SK-N-SH treated with all-trans-retinoic acid at 6 μM for 48 hours (cell line): ENCODE data around the gene DCBLD2.
A peak's percentile ranks its signal among the peaks of the same experiment; 100 is the strongest.

Experiments
- ATAC-seq: fragments of 200-7000 bp; cut with Tn5 transposase; 3 replicates; pipeline ENCODE4 v1.9.1; 2020; ENCODE audit warnings: mild to moderate bottlenecking, moderate library complexity
- ARNTL ChIP-seq: fragments of 450-650 bp; formaldehyde crosslinking; IDR thresholded peaks from 2 replicates; pipeline ENCODE4 v1.5.0; 2020; ENCODE audit warnings: low read depth, mild to moderate bottlenecking, moderate library complexity, borderline replicate concordance
- BACH2 ChIP-seq: fragments of 250-450 bp; sonication (Bioruptor Pico); IDR thresholded peaks from 2 replicates; pipeline ENCODE4 v1.9.0; 2021; ENCODE audit warnings: mild to moderate bottlenecking, borderline replicate concordance
- CREB5 ChIP-seq: fragments of 250-450 bp; sonication (Bioruptor Pico); IDR thresholded peaks from 2 replicates; pipeline ENCODE4 v1.5.1; 2020; ENCODE audit warnings: low read depth, mild to moderate bottlenecking, moderate library complexity
- CSDC2 ChIP-seq: fragments of 250-450 bp; sonication (Bioruptor Pico); IDR thresholded peaks from 2 replicates; pipeline ENCODE4 v1.5.0; 2020; ENCODE audit warnings: mild to moderate bottlenecking, moderate library complexity
- CSRNP3 ChIP-seq: fragments of 250-450 bp; sonication (Bioruptor Pico); IDR thresholded peaks from 2 replicates; pipeline ENCODE4 v1.5.1; 2021; ENCODE audit warnings: mild to moderate bottlenecking, moderate library complexity
- ESRRG ChIP-seq: fragments of 250-450 bp; sonication (Bioruptor Pico); IDR thresholded peaks from 2 replicates; pipeline ENCODE4 v1.6.1; 2021; ENCODE audit warnings: mild to moderate bottlenecking
- GLIS3 ChIP-seq: fragments of 250-450 bp; sonication (Bioruptor Pico); IDR thresholded peaks from 2 replicates; pipeline ENCODE4 v1.5.0; 2020; ENCODE audit warnings: mild to moderate bottlenecking, moderate library complexity
- ISL1 ChIP-seq: fragments of 250-450 bp; sonication (Bioruptor Pico); IDR thresholded peaks from 2 replicates; pipeline ENCODE4 v2.1.2; 2022; ENCODE audit warnings: mild to moderate bottlenecking, moderate library complexity
- OSR1 ChIP-seq: fragments of 250-450 bp; sonication (Bioruptor Pico); IDR thresholded peaks from 2 replicates; pipeline ENCODE4 v1.8.0; 2022; ENCODE audit warnings: moderate library complexity, mild to moderate bottlenecking, inconsistent platforms
- PATZ1 ChIP-seq: fragments of 250-450 bp; sonication (Bioruptor Pico); IDR thresholded peaks from 2 replicates; pipeline ENCODE4 v1.8.0; 2020; ENCODE audit warnings: mild to moderate bottlenecking, moderate library complexity, borderline replicate concordance
- POU6F1 ChIP-seq: fragments of 250-450 bp; sonication (Bioruptor Pico); IDR thresholded peaks from 2 replicates; pipeline ENCODE4 v1.8.0; 2021; ENCODE audit warnings: low read depth, mild to moderate bottlenecking, moderate library complexity, borderline replicate concordance
- PPARA ChIP-seq: fragments of 250-450 bp; sonication (Bioruptor Pico); IDR thresholded peaks from 2 replicates; pipeline ENCODE4 v1.5.0; 2020; ENCODE audit warnings: mild to moderate bottlenecking, borderline replicate concordance
- RARB ChIP-seq: fragments of 250-450 bp; sonication (Bioruptor Pico); IDR thresholded peaks from 2 replicates; pipeline ENCODE4 v1.8.0; 2021; ENCODE audit warnings: mild to moderate bottlenecking, moderate library complexity
- SNAI2 ChIP-seq: fragments of 250-450 bp; sonication (Bioruptor Pico); IDR thresholded peaks from 2 replicates; pipeline ENCODE4 v1.5.0; 2020; ENCODE audit warnings: mild to moderate bottlenecking, moderate library complexity
- TCF4 ChIP-seq: fragments of 250-450 bp; sonication (Bioruptor Pico); IDR thresholded peaks from 2 replicates; pipeline ENCODE4 v1.8.0; 2021; ENCODE audit warnings: mild to moderate bottlenecking, moderate library complexity, borderline replicate concordance
- TOX ChIP-seq: fragments of 250-450 bp; sonication (Bioruptor Pico); IDR thresholded peaks from 2 replicates; pipeline ENCODE4 v1.8.0; 2021; ENCODE audit warnings: mild to moderate bottlenecking, moderate library complexity, borderline replicate concordance
- TSHZ2 ChIP-seq: fragments of 250-450 bp; sonication (Bioruptor Pico); IDR thresholded peaks from 2 replicates; pipeline ENCODE4 v1.5.0; 2020; ENCODE audit warnings: mild to moderate bottlenecking, moderate library complexity
- ZC3H10 ChIP-seq: fragments of 250-450 bp; sonication (Bioruptor Pico); IDR thresholded peaks from 2 replicates; pipeline ENCODE4 v1.5.1; 2021; ENCODE audit warnings: mild to moderate bottlenecking, moderate library complexity
- ZFP3 ChIP-seq: fragments of 250-450 bp; sonication (Bioruptor Pico); IDR thresholded peaks from 2 replicates; pipeline ENCODE4 v1.5.0; 2020; ENCODE audit warnings: mild to moderate bottlenecking, moderate library complexity
- ZFP30 ChIP-seq: fragments of 450-650 bp; formaldehyde crosslinking; IDR thresholded peaks from 2 replicates; pipeline ENCODE4 v1.5.0; 2022; ENCODE audit warnings: mild to moderate bottlenecking, moderate library complexity
- ZNF70 ChIP-seq: fragments of 450-650 bp; formaldehyde crosslinking; IDR thresholded peaks from 2 replicates; pipeline ENCODE4 v1.5.0; 2020; ENCODE audit warnings: mild to moderate bottlenecking, moderate library complexity
- ZNF8 ChIP-seq: fragments of 450-650 bp; formaldehyde crosslinking; IDR thresholded peaks from 2 replicates; pipeline ENCODE4 v1.5.0; 2020; ENCODE audit warnings: mild to moderate bottlenecking, moderate library complexity

The DCBLD2 gene

GRCh38 chr3:98782824-98783500 lies 118.5 kb downstream of the DCBLD2 start:
- TF ChIP-seq TOX (CRISPR knock-in tag) = no peak
- no peak for TF ChIP-seq CSDC2 (CRISPR knock-in tag)
- no peak for TF ChIP-seq PPARA (CRISPR knock-in tag)
- no peak for TF ChIP-seq CREB5
- TF ChIP-seq ZNF70 (CRISPR knock-in tag) = no peak
- no peak for TF ChIP-seq ARNTL (CRISPR knock-in tag)
- no peak for TF ChIP-seq ZC3H10
- ATAC-seq = no peak

- no peak for ATAC-seq
- TF ChIP-seq TCF4 (CRISPR knock-in tag) (no peak), PPARA (CRISPR knock-in tag) (no peak), ARNTL (CRISPR knock-in tag) (no peak), BACH2 (CRISPR knock-in tag) (no peak), PATZ1 (CRISPR knock-in tag) (no peak), ESRRG (no peak), CSRNP3 (CRISPR knock-in tag) (no peak), ZNF70 (CRISPR knock-in tag) (no peak), ZC3H10 (no peak), ZFP30 (no peak), TOX (CRISPR knock-in tag) (no peak), TSHZ2 (no peak), RARB (CRISPR knock-in tag) (no peak), ZFP3 (CRISPR knock-in tag) (no peak), POU6F1 (CRISPR knock-in tag) (no peak), GLIS3 (CRISPR knock-in tag) (no peak), OSR1 (CRISPR knock-in tag) (no peak), ZNF8 (CRISPR knock-in tag) (no peak)
- TF ChIP-seq, all 23 proteins: peak for 0
These were observed 121.2 kb downstream of the DCBLD2 start for GRCh38 chr3:98780343-98780742.

GRCh38 chr3:98779541-98780335 lies 121.8 kb downstream of the DCBLD2 start:
- peak; percentile 32; the same call in 1 of the 2 replicates for TF ChIP-seq ISL1 (CRISPR knock-in tag)
- TF ChIP-seq ZFP3 (CRISPR knock-in tag) = 0 out of 2 replicates have a peak, but pooled peaks have one; percentile 24
- no peak for TF ChIP-seq SNAI2
- no peak for TF ChIP-seq ARNTL (CRISPR knock-in tag)
- TF ChIP-seq TOX (CRISPR knock-in tag) = no peak
- no peak for TF ChIP-seq GLIS3 (CRISPR knock-in tag)
- no peak for ATAC-seq
